ENCODE data around the gene ATP8A2.

Gene ATP8A2

DNA sequence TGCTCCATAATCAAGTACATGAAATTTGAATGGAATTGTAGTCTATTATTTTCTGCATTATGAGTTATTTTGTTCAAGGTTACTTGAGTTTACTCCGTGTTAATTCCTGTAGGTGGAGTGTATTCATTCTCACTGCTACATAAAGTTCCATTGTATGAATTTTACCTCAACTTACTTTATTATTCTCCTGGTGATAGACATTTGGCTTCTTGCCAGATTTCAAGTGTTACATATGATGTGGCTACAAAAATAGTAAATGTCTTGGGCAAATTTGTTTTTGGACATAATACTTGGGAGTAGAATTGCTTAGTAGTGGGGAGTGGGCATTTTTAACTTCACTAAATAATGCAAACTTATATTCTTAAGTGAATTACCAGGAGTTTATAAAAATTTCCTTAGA is 351.1 kb downstream of the ATP8A2 start:
- DNase-seq (ENCODE audit: low read depth) = no peak
- no peak overlapping the region for H3K4me3 ChIP-seq (ENCODE audit: control insufficient read depth, low read depth, low read length)
- TF ChIP-seq, protein P1, sequence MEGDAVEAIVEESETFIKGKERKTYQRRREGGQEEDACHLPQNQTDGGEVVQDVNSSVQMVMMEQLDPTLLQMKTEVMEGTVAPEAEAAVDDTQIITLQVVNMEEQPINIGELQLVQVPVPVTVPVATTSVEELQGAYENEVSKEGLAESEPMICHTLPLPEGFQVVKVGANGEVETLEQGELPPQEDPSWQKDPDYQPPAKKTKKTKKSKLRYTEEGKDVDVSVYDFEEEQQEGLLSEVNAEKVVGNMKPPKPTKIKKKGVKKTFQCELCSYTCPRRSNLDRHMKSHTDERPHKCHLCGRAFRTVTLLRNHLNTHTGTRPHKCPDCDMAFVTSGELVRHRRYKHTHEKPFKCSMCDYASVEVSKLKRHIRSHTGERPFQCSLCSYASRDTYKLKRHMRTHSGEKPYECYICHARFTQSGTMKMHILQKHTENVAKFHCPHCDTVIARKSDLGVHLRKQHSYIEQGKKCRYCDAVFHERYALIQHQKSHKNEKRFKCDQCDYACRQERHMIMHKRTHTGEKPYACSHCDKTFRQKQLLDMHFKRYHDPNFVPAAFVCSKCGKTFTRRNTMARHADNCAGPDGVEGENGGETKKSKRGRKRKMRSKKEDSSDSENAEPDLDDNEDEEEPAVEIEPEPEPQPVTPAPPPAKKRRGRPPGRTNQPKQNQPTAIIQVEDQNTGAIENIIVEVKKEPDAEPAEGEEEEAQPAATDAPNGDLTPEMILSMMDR (conservative IDR thresholded peaks at IDR 0.05; ENCODE audit: control insufficient read depth, insufficient read depth, low read depth, low read length) = no peak

DNA sequence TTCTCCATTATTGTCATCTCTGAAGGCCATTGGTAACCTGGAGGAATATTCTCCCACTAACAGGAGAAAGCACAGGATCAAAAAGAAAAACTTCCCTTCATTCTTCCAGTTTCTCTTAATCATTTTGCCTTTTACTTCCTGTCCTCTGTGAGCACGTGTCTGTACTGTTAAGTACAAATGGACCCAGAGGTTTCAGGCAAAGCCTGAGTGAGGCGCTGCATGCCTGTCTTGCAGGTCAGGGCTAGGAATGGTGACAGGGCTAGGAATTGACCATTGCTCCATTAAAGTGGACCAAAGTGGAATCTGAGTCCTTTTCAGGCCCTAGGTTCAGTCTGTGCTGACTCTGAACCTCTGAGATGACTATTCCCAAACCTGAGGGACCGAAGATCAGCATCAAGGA is 353.3 kb downstream of the ATP8A2 start:
- no peak overlapping the region for H3K4me3 ChIP-seq (ENCODE audit: control insufficient read depth, low read depth, low read length)
- TF ChIP-seq, protein P1 (conservative IDR thresholded peaks at IDR 0.05; ENCODE audit: control insufficient read depth, insufficient read depth, low read depth, low read length) = no peak
- DNase-seq (ENCODE audit: low read depth) = no peak

DNA sequence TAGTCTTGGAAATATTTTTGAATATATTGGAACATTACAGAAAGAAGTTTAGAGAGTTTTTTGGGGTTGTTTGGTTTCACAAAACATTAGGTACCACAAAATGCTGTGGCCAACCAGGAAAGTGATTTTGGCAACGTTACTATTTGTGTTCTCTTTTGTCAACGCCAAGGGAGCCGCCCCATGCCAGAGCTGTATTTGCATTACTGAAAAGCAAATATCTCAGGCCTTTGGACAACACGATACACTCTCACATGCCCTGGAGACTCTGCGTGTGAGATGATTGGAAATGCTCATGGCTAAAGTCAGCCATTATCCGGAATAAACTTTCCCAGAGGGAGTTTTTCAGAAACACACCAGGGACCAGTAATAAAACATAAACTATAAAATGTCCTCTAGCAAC is 355.5 kb downstream of the ATP8A2 start:
- H3K4me3 ChIP-seq (ENCODE audit: control insufficient read depth, low read depth, low read length) = no peak overlapping the region
- no peak for DNase-seq (ENCODE audit: low read depth)
- TF ChIP-seq, protein P1 (conservative IDR thresholded peaks at IDR 0.05; ENCODE audit: control insufficient read depth, insufficient read depth, low read depth, low read length) = no peak

DNA sequence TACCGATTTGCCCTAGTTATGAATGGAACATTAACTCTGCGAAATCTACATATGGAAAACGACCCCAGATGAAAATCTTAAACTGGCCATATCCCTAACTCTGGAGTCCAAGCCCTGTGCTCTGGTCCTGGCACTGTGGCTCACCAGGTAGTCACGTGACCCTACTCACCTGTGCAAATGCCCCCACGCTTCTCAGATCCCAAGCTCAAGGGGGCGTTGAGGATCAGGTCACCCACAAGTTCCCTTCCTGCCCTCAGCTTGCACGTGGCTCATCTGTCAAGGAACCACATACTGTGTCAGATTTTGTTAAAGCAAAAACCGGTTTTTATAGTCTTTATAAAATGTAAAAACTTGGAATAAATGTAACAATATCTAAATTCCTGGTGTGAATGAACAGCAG is 356.0 kb downstream of the ATP8A2 start:
- TF ChIP-seq, protein P1 (conservative IDR thresholded peaks at IDR 0.05; ENCODE audit: control insufficient read depth, insufficient read depth, low read depth, low read length) = no peak
- DNase-seq (ENCODE audit: low read depth) = no peak
- no peak overlapping the region for H3K4me3 ChIP-seq (ENCODE audit: control insufficient read depth, low read depth, low read length)

DNA sequence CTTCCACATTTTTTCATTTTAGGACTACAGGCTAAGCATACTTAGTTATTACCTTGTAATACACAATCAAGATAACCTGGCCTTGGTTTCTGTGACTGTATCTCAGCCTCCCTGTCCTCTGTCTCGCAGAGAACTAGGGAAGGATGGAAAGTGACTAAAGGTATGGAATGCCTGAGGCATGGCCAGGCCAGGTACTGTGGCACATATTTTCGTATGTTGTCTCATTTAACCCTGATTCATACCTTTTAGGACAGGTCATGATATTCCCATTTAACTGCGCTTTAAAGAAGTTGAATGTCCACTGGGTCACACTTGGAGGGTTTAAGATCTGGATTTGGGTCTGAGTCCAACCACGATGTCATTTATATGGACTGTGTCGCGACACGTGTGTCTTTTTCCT is 357.4 kb downstream of the ATP8A2 start:
- TF ChIP-seq, protein P1 (conservative IDR thresholded peaks at IDR 0.05; ENCODE audit: control insufficient read depth, insufficient read depth, low read depth, low read length) = no peak
- no peak overlapping the region for H3K4me3 ChIP-seq (ENCODE audit: control insufficient read depth, low read depth, low read length)
- no peak for DNase-seq (ENCODE audit: low read depth)

DNA sequence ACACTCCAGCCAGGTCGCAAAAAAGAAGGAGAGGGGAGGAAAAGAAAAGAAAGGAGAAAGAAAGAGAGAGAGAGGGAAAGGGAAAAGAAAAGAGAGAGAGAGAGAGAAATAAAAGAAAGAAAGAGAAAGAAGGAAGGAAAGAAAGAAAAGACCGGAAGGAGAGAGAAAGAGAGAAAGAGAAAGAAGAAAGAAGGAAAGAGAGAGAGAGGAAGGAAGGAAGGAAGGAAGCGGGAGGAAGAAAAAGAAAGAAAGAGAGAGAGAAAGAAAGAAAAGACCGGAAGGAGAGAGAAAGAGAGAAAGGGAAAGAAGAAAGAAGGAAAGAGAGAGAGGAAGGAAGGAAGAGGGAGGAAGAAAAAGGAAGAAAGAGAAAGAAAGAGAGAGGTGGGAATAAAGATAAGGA is 359.3 kb downstream of the ATP8A2 start:
- TF ChIP-seq, protein P1 (conservative IDR thresholded peaks at IDR 0.05; ENCODE audit: control insufficient read depth, insufficient read depth, low read depth, low read length) = no peak

DNA sequence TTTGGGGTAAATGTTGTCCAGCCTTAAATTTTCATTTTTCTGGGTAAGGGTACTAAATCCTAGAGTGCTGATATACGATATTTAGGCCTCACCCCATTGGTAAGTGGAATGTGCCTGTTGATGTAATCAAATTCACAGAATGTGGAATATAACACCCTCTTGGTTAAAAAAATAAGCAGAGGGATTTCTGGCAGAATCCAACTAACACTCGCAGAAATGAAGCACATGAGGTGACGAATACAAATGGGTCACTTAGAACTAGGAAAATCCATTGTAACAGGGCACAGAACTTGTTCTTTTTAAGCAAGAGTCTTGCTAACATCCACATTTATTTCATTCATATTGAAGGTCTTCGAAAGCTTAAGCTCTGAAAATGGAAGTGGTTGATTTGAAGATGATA is 359.8 kb downstream of the ATP8A2 start:
- H3K4me3 ChIP-seq (ENCODE audit: control insufficient read depth, low read depth, low read length) = no peak overlapping the region
- no peak for DNase-seq (ENCODE audit: low read depth)
- TF ChIP-seq, protein P1 (conservative IDR thresholded peaks at IDR 0.05; ENCODE audit: control insufficient read depth, insufficient read depth, low read depth, low read length) = no peak

More for the DNA sequence above, 359.3 kb downstream of the ATP8A2 start:
- H3K4me3 ChIP-seq (ENCODE audit: control insufficient read depth, low read depth, low read length) = no peak overlapping the region
- DNase-seq (ENCODE audit: low read depth) = no peak
